Measurements from ENCODE around the gene RTN4R. TPM values are rescaled to one million over a fixed set of nuclear protein-coding genes. Genes with fewer than 3 reads are reported as not detected.

The RTN4R gene
- total RNA-seq, 1 donor from 2014 or later, result 18.6 TPM

Other genes with a start within 250 kb of the RTN4R start
- gene TANGO2, start 247.2 kb downstream of the RTN4R start, total RNA-seq, result 14.8 and 30.0 TPM in 2 replicates
- 26.3 and 26.5 TPM in 2 replicates for gene DGCR8, start 188.1 kb downstream of the RTN4R start, total RNA-seq
- 1,034 and 1,401 TPM in 2 replicates for gene RANBP1, start 152.2 kb downstream of the RTN4R start, total RNA-seq
- gene TRMT2A, start 151.1 kb downstream of the RTN4R start, total RNA-seq, result 21.3 and 52.7 TPM in 2 replicates
- gene ZDHHC8, start 136.5 kb downstream of the RTN4R start, total RNA-seq, result 14.8 and 37.8 TPM in 2 replicates
- 0.36 TPM in 1 of 2 replicates, not detected in the other for gene CCDC188, start 117.3 kb downstream of the RTN4R start, total RNA-seq
- gene DGCR6L, start 51.7 kb upstream of the RTN4R start, total RNA-seq, result 56.9 and 65.2 TPM in 2 replicates
- 14.4 and 26.4 TPM in 2 replicates for gene ZNF74, start 125.8 kb upstream of the RTN4R start, total RNA-seq
- 12.6 and 15.0 TPM in 2 replicates for gene SCARF2, start 169.5 kb upstream of the RTN4R start, total RNA-seq
- 18.0 and 21.9 TPM in 2 replicates for gene KLHL22, start 227.5 kb upstream of the RTN4R start, total RNA-seq
- 51.9 and 57.7 TPM in 2 replicates for gene MED15, start 239.3 kb upstream of the RTN4R start, total RNA-seq